Measurements from ENCODE around the gene VEPH1.

The VEPH1 gene

GRCh38 chr3:157294491-157294890 lies 208.7 kb downstream of the VEPH1 start:
- Histone ChIP-seq H2AFZ (ENCODE audit: low read depth, low read length) (no peak overlapping the region), H3K9me3 (ENCODE audit: insufficient read depth, low read length, severe bottlenecking) (no peaks in the 10 kb centered on the region), H3K27ac (ENCODE audit: low read length) (no peak overlapping the region), H3K79me2 (ENCODE audit: insufficient read depth, low read length) (no peaks in the 10 kb centered on the region), H3K27me3 (ENCODE audit: insufficient read depth, low read length, poor library complexity) (peaks cover 4% of the 10 kb centered on the region), H4K20me1 (ENCODE audit: insufficient read depth, low read length) (no peaks in the 10 kb centered on the region), H3K4me3 (ENCODE audit: low read depth in 1 of 2, low read length in 2 of 2) (no peak overlapping the region), H3K36me3 (ENCODE audit: insufficient read depth, low read length) (no peaks in the 10 kb centered on the region), H3K9ac (ENCODE audit: low read depth, low read length) (no peak overlapping the region), H3K4me2 (ENCODE audit: insufficient read depth, low read length) (no peak overlapping the region), H3K4me1 (ENCODE audit: insufficient read depth, low read length) (no peaks in the 10 kb centered on the region)
- DNase-seq (no peak), ATAC-seq (ENCODE audit: insufficient read depth, low read depth) (no peak)
- TF ChIP-seq EZH2 (IDR thresholded peaks at IDR 0.05; ENCODE audit: borderline replicate concordance, low read depth, low read length, severe bottlenecking) (no peak), CTCF (IDR thresholded peaks at IDR 0.05; ENCODE audit: borderline replicate concordance, extremely low read depth, low read length, poor library complexity, severe bottlenecking) (no peak)

- H3K4me1 ChIP-seq (ENCODE audit: insufficient read depth, low read length), result no peaks in the 10 kb centered on the region
Observed at GRCh38 chr3:157290766-157291165, 212.4 kb downstream of the VEPH1 start.

GRCh38 chr3:157285966-157286365 lies 217.2 kb downstream of the VEPH1 start:
- H3K79me2 ChIP-seq (ENCODE audit: insufficient read depth, low read length), result no peaks in the 10 kb centered on the region
- DNase-seq (no peak), ATAC-seq (ENCODE audit: insufficient read depth, low read depth) (no peak)
- no peaks in the 10 kb centered on the region for H3K36me3 ChIP-seq (ENCODE audit: insufficient read depth, low read length)
- no peak overlapping the region for H3K4me3 ChIP-seq (ENCODE audit: low read depth in 1 of 2, low read length in 2 of 2)
- no peaks in the 10 kb centered on the region for H4K20me1 ChIP-seq (ENCODE audit: insufficient read depth, low read length)
- no peak overlapping the region for H2AFZ ChIP-seq (ENCODE audit: low read depth, low read length)
- H3K9me3 ChIP-seq (ENCODE audit: insufficient read depth, low read length, severe bottlenecking), result no peaks in the 10 kb centered on the region
- no peak overlapping the region for H3K9ac ChIP-seq (ENCODE audit: low read depth, low read length)
- TF ChIP-seq CTCF (IDR thresholded peaks at IDR 0.05; ENCODE audit: borderline replicate concordance, extremely low read depth, low read length, poor library complexity, severe bottlenecking) (no peak), EZH2 (IDR thresholded peaks at IDR 0.05; ENCODE audit: borderline replicate concordance, low read depth, low read length, severe bottlenecking) (no peak)
- H3K4me1 ChIP-seq (ENCODE audit: insufficient read depth, low read length), result no peaks in the 10 kb centered on the region
- H3K27ac ChIP-seq (ENCODE audit: low read length), result no peak overlapping the region
- H3K27me3 ChIP-seq (ENCODE audit: insufficient read depth, low read length, poor library complexity), result no peaks in the 10 kb centered on the region
- no peak overlapping the region for H3K4me2 ChIP-seq (ENCODE audit: insufficient read depth, low read length)

More at GRCh38 chr3:157290766-157291165, 212.4 kb downstream of the VEPH1 start:
- Histone ChIP-seq H2AFZ (ENCODE audit: low read depth, low read length) (no peak overlapping the region), H4K20me1 (ENCODE audit: insufficient read depth, low read length) (no peaks in the 10 kb centered on the region), H3K4me2 (ENCODE audit: insufficient read depth, low read length) (no peak overlapping the region), H3K9ac (ENCODE audit: low read depth, low read length) (no peak overlapping the region), H3K9me3 (ENCODE audit: insufficient read depth, low read length, severe bottlenecking) (no peaks in the 10 kb centered on the region), H3K27me3 (ENCODE audit: insufficient read depth, low read length, poor library complexity) (no peaks in the 10 kb centered on the region), H3K36me3 (ENCODE audit: insufficient read depth, low read length) (no peaks in the 10 kb centered on the region), H3K27ac (ENCODE audit: low read length) (no peak overlapping the region), H3K79me2 (ENCODE audit: insufficient read depth, low read length) (no peaks in the 10 kb centered on the region), H3K4me3 (ENCODE audit: low read depth in 1 of 2, low read length in 2 of 2) (no peak overlapping the region)
- no peak for ATAC-seq (ENCODE audit: insufficient read depth, low read depth)
- no peak for DNase-seq
- no peak for TF ChIP-seq EZH2 (IDR thresholded peaks at IDR 0.05; ENCODE audit: borderline replicate concordance, low read depth, low read length, severe bottlenecking)
- TF ChIP-seq CTCF (IDR thresholded peaks at IDR 0.05; ENCODE audit: borderline replicate concordance, extremely low read depth, low read length, poor library complexity, severe bottlenecking), result no peak

- no peak overlapping the region for H3K9ac ChIP-seq (ENCODE audit: low read depth, low read length)
- H3K27me3 ChIP-seq (ENCODE audit: insufficient read depth, low read length, poor library complexity), result no peaks in the 10 kb centered on the region
- no peaks in the 10 kb centered on the region for H3K79me2 ChIP-seq (ENCODE audit: insufficient read depth, low read length)
- TF ChIP-seq CTCF (IDR thresholded peaks at IDR 0.05; ENCODE audit: borderline replicate concordance, extremely low read depth, low read length, poor library complexity, severe bottlenecking), result no peak
- TF ChIP-seq EZH2 (IDR thresholded peaks at IDR 0.05; ENCODE audit: borderline replicate concordance, low read depth, low read length, severe bottlenecking), result no peak
- H3K4me2 ChIP-seq (ENCODE audit: insufficient read depth, low read length), result no peak overlapping the region
- H3K9me3 ChIP-seq (ENCODE audit: insufficient read depth, low read length, severe bottlenecking), result no peaks in the 10 kb centered on the region
- no peak overlapping the region for H2AFZ ChIP-seq (ENCODE audit: low read depth, low read length)
- DNase-seq (no peak), ATAC-seq (ENCODE audit: insufficient read depth, low read depth) (no peak)
- no peak overlapping the region for H3K4me3 ChIP-seq (ENCODE audit: low read depth in 1 of 2, low read length in 2 of 2)
- no peaks in the 10 kb centered on the region for H4K20me1 ChIP-seq (ENCODE audit: insufficient read depth, low read length)
- H3K36me3 ChIP-seq (ENCODE audit: insufficient read depth, low read length), result no peaks in the 10 kb centered on the region
- H3K4me1 ChIP-seq (ENCODE audit: insufficient read depth, low read length), result no peaks in the 10 kb centered on the region
- no peak overlapping the region for H3K27ac ChIP-seq (ENCODE audit: low read length)
Observed at GRCh38 chr3:157285141-157285540, 218.1 kb downstream of the VEPH1 start.

Data from DND-41 (cell line).